Astrocyte (in vitro differentiated cells and primary cell): Measurements from ENCODE around the gene DHRS7B. TPM values are rescaled to one million over a fixed set of nuclear protein-coding genes. Genes with fewer than 3 reads are reported as not detected.

ENCODE experiments used
- DNase-seq: peaks from one replicate; pipeline ENCODE4 v3.0.0-alpha.2; 2010; ENCODE audit warnings: low read depth
- FAIRE-seq: peaks from 2 replicates; lab custom pipeline; 2011; peaks lifted over from hg19 to GRCh38; lab: Jason Lieb, UNC
- H2AFZ ChIP-seq: 2 replicates; pipeline ENCODE4 v1.6.0; 2012; ENCODE audit warnings: low read depth, low read length, inconsistent platforms
- H3K27ac ChIP-seq: 2 replicates; pipeline ENCODE4 v1.5.1; 2011; ENCODE audit warnings: low read depth, low read length, inconsistent platforms
- H3K27me3 ChIP-seq: 2 replicates; pipeline ENCODE4 v1.6.0; 2011; ENCODE audit warnings: low read length, inconsistent platforms; ENCODE audit not compliant: insufficient read depth
- H3K36me3 ChIP-seq: 2 replicates; pipeline ENCODE4 v1.5.1; 2011; ENCODE audit warnings: low read length, inconsistent platforms; ENCODE audit not compliant: insufficient read depth
- H3K4me1 ChIP-seq: 2 replicates; pipeline ENCODE4 v1.5.1; 2011; ENCODE audit warnings: low read length, inconsistent platforms; ENCODE audit not compliant: insufficient read depth
- H3K4me2 ChIP-seq: 2 replicates; pipeline ENCODE4 v1.6.0; 2012; ENCODE audit warnings: low read length, inconsistent platforms
- H3K4me3 ChIP-seq: 2 replicates; pipeline ENCODE4 v1.5.1; 2011; ENCODE audit warnings: low read depth, mild to moderate bottlenecking, low read length, inconsistent platforms; ENCODE audit not compliant: insufficient read depth
- H3K79me2 ChIP-seq: 2 replicates; pipeline ENCODE4 v1.6.0; 2012; ENCODE audit warnings: mild to moderate bottlenecking, low read length, inconsistent platforms; ENCODE audit not compliant: insufficient read depth
- H3K9ac ChIP-seq: 2 replicates; pipeline ENCODE4 v1.6.0; 2012; ENCODE audit warnings: mild to moderate bottlenecking, low read length, inconsistent platforms
- H3K9me3 ChIP-seq: 2 replicates; pipeline ENCODE4 v1.5.1; 2012; ENCODE audit warnings: low read depth, mild to moderate bottlenecking, low read length, inconsistent platforms; ENCODE audit not compliant: insufficient read depth
- H4K20me1 ChIP-seq: 2 replicates; pipeline ENCODE4 v1.6.0; 2012; ENCODE audit warnings: low read length, inconsistent platforms; ENCODE audit not compliant: insufficient read depth
- H3K27ac Mint-ChIP-seq: one replicate; pipeline ENCODE4 v1.8.0; 2021; ENCODE audit warnings: mild to moderate bottlenecking, mixed read lengths; ENCODE audit not compliant: unreplicated experiment
- H3K27me3 Mint-ChIP-seq: one replicate; pipeline ENCODE4 v1.8.0; 2021; ENCODE audit warnings: low read depth, mixed read lengths; ENCODE audit not compliant: unreplicated experiment
- H3K36me3 Mint-ChIP-seq: one replicate; pipeline ENCODE4 v1.8.0; 2021; ENCODE audit warnings: low read depth, mixed read lengths; ENCODE audit not compliant: unreplicated experiment
- H3K4me1 Mint-ChIP-seq: one replicate; pipeline ENCODE4 v1.8.0; 2021; ENCODE audit warnings: low read depth, mixed read lengths; ENCODE audit not compliant: unreplicated experiment
- H3K4me3 Mint-ChIP-seq: one replicate; pipeline ENCODE4 v1.8.0; 2021; ENCODE audit warnings: mild to moderate bottlenecking, moderate library complexity, mixed read lengths; ENCODE audit not compliant: unreplicated experiment
- H3K9me3 Mint-ChIP-seq: one replicate; pipeline ENCODE4 v1.8.0; 2021; ENCODE audit warnings: mild to moderate bottlenecking, mixed read lengths; ENCODE audit not compliant: unreplicated experiment
- CTCF ChIP-seq: IDR thresholded peaks from 2 replicates; pipeline ENCODE4 v1.5.1; 2011; ENCODE audit warnings: low read depth, mild to moderate bottlenecking, inconsistent platforms, low read length, moderate library complexity; ENCODE audit not compliant: insufficient read depth
- EZH2 ChIP-seq: IDR thresholded peaks from 2 replicates; pipeline ENCODE4 v1.6.1; 2012; ENCODE audit warnings: mild to moderate bottlenecking, low read length, inconsistent platforms; ENCODE audit not compliant: insufficient read depth
- total RNA-seq: library from RNA; stranded (reverse); gene quantifications from 2 replicates; pipeline ENCODE4 v1.2.1, GENCODE V29; 2021

The DHRS7B gene
- total RNA-seq, 1 donor from 2014 or later = 15.5 TPM

- no peak overlapping the region for H2AFZ ChIP-seq
- H3K9me3 ChIP-seq = no peaks in the 10 kb centered on the region
- FAIRE-seq (no peak), DNase-seq (no peak)
- H3K27ac ChIP-seq = no peak overlapping the region
- no peak overlapping the region for H3K9ac ChIP-seq
- Mint-ChIP-seq H3K4me3 (no peak overlapping the region), H3K36me3 (peaks cover 5% of the 10 kb centered on the region), H3K9me3 (no peaks in the 10 kb centered on the region), H3K27ac (no peak overlapping the region), H3K4me1 (peaks cover 20% of the 10 kb centered on the region), H3K27me3 (no peaks in the 10 kb centered on the region)
- no peak overlapping the region for H3K4me3 ChIP-seq
- no peak for TF ChIP-seq CTCF
- no peak for TF ChIP-seq EZH2
- peaks cover 97% of the 10 kb centered on the region for H3K79me2 ChIP-seq
- H3K36me3 ChIP-seq = peaks cover 2% of the 10 kb centered on the region
- H3K4me1 ChIP-seq = peaks cover 8% of the 10 kb centered on the region
- no peak overlapping the region for H3K4me2 ChIP-seq
- no peaks in the 10 kb centered on the region for H3K27me3 ChIP-seq
- peaks cover 91% of the 10 kb centered on the region for H4K20me1 ChIP-seq
Observed at GRCh38 chr17:21208352-21208751, 81.6 kb downstream of the DHRS7B start.

- H3K27ac Mint-ChIP-seq = no peak overlapping the region
Observed at GRCh38 chr17:21209511-21210175, 82.9 kb downstream of the DHRS7B start.

More at GRCh38 chr17:21209511-21210175, 82.9 kb downstream of the DHRS7B start:
- Histone ChIP-seq H3K4me1 (peaks cover 8% of the 10 kb centered on the region), H2AFZ (no peak overlapping the region), H3K36me3 (peaks cover 2% of the 10 kb centered on the region), H3K27me3 (no peaks in the 10 kb centered on the region), H3K79me2 (peaks cover 93% of the 10 kb centered on the region), H4K20me1 (peaks cover 81% of the 10 kb centered on the region), H3K27ac (no peak overlapping the region), H3K9ac (no peak overlapping the region), H3K9me3 (no peaks in the 10 kb centered on the region), H3K4me2 (no peak overlapping the region), H3K4me3 (no peak overlapping the region)
- TF ChIP-seq EZH2 (no peak), CTCF (no peak)
- DNase-seq = peak; percentile 6
- FAIRE-seq = no peak
- H3K9me3 Mint-ChIP-seq = no peaks in the 10 kb centered on the region
- no peak overlapping the region for H3K4me3 Mint-ChIP-seq
- no peaks in the 10 kb centered on the region for H3K27me3 Mint-ChIP-seq
- H3K4me1 Mint-ChIP-seq = peaks cover 18% of the 10 kb centered on the region
- H3K36me3 Mint-ChIP-seq = peaks cover 5% of the 10 kb centered on the region
